GM23248 (cell line): Measurements from ENCODE around the gene RNF157.

ENCODE experiments used
- EZH2 ChIP-seq: fragments of 200-600 bp; sonication (generic); IDR thresholded peaks from 2 replicates; pipeline ENCODE4 v1.6.1; 2018; ENCODE audit warnings: antibody characterized with exemption, mild to moderate bottlenecking; ENCODE audit not compliant: insufficient read depth, poor library complexity, severe bottlenecking
- EZH2phosphoT487 ChIP-seq: fragments of 200-600 bp; sonication (generic); IDR thresholded peaks from 2 replicates; pipeline ENCODE4 v1.6.1; 2018; ENCODE audit warnings: antibody characterized with exemption, moderate library complexity, mild to moderate bottlenecking, low read depth; ENCODE audit not compliant: insufficient read depth

GRCh38 chr17:76270770-76271668, 30.7 kb upstream of the RNF157 start:
- TF ChIP-seq EZH2 (no peak), EZH2phosphoT487 (no peak)
